HEK293 (cell line): ENCODE results near the gene MEGF6.

ENCODE experiments used
- INSM2 ChIP-seq: fragments of 450-650 bp; formaldehyde crosslinking; IDR thresholded peaks from 2 replicates; pipeline ENCODE4 v1.5.1; 2016; ENCODE audit warnings: missing biosample characterization, missing genetic modification characterization
- RBAK ChIP-seq: fragments of 450-650 bp; formaldehyde crosslinking; IDR thresholded peaks from 2 replicates; pipeline ENCODE4 v1.5.1; 2016; ENCODE audit warnings: missing biosample characterization, missing genetic modification characterization
- TF ChIP-seq, protein P1 (sequence below): fragments of 450-650 bp; formaldehyde crosslinking; IDR thresholded peaks from 2 replicates; pipeline ENCODE4 v1.5.1; 2016; ENCODE audit warnings: missing biosample characterization, missing genetic modification characterization

DNA sequence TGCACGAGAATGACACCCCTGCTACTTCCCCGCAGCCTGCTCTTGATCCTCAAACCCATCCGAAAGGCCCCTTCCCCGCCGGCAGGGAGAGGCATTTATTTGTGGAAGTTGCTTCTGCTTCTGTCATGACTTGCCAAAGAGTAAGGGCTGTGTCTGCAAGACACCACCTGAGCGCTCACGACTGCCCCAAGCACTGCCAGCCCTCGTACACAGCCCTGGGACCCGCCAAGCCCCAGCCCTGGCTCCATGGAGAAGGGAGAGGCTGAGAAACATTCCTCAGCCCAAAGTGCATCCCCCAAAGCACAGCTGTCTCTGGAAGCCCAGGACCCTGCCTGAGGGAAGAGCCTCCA is 7.2 kb upstream of the MEGF6 start:
- TF ChIP-seq, protein P1, sequence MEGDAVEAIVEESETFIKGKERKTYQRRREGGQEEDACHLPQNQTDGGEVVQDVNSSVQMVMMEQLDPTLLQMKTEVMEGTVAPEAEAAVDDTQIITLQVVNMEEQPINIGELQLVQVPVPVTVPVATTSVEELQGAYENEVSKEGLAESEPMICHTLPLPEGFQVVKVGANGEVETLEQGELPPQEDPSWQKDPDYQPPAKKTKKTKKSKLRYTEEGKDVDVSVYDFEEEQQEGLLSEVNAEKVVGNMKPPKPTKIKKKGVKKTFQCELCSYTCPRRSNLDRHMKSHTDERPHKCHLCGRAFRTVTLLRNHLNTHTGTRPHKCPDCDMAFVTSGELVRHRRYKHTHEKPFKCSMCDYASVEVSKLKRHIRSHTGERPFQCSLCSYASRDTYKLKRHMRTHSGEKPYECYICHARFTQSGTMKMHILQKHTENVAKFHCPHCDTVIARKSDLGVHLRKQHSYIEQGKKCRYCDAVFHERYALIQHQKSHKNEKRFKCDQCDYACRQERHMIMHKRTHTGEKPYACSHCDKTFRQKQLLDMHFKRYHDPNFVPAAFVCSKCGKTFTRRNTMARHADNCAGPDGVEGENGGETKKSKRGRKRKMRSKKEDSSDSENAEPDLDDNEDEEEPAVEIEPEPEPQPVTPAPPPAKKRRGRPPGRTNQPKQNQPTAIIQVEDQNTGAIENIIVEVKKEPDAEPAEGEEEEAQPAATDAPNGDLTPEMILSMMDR (tag by site-specific recombination): no peak
- TF ChIP-seq RBAK (tag by site-specific recombination) (no peak), INSM2 (tag by site-specific recombination) (no peak)
